Measurements from ENCODE around the gene SNTG2. TPM values are rescaled to one million over a fixed set of nuclear protein-coding genes. Genes with fewer than 3 reads are reported as not detected.
A peak's percentile ranks its signal among the peaks of the same experiment; 100 is the strongest.

The SNTG2 gene
- total RNA-seq, 6 experiments from 2014 or later = not detected

DNA sequence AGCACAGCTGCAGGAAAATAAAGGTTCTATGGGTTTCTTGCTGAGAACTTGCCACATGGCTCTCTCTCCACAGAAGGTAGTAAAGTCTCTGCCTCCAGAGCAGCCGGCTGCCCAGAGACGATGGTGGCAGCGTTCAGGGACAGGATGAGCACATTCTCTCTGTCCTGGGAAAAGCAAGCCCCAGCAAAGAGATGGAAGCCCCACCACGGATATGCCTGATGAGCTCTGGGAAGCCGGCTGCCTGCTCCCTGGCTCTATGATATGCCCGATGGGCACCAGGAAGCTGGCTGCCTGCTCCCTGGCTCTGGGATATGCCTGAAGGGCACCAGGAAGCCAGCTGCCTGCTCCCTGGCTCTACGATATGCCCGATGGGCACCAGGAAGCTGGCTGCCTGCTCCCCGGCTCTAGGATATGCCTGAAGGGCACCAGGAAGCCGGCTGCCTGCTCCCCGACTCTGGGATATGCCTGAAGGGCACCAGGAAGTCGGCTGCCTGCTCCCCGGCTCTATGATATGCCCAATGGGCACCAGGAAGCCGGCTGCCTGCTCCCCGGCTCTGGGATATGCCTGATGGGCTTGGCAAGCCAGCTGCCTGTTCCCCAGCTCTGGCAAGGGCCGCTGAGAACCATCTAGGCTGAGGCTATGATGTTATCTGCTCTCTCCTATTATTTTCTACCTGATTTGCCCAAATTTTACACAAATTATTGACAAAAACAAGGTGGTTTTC lies 21.5 kb upstream of the SNTG2 start:
- ATAC-seq (no peak), DNase-seq (no peak)
- Histone ChIP-seq H3K27ac (no peak overlapping the region), H3K4me1 (no peaks in the 10 kb centered on the region), H3K9me3 (no peaks in the 10 kb centered on the region), H3K27me3 (no peaks in the 10 kb centered on the region), H3K4me3 (no peak overlapping the region), H3K36me3 (no peaks in the 10 kb centered on the region)
- intact Hi-C loops (cut with DNase I) = no loop called here
- no peak for TF ChIP-seq POLR2A (IDR thresholded peaks at IDR 0.05)
- TF ChIP-seq, protein P1, sequence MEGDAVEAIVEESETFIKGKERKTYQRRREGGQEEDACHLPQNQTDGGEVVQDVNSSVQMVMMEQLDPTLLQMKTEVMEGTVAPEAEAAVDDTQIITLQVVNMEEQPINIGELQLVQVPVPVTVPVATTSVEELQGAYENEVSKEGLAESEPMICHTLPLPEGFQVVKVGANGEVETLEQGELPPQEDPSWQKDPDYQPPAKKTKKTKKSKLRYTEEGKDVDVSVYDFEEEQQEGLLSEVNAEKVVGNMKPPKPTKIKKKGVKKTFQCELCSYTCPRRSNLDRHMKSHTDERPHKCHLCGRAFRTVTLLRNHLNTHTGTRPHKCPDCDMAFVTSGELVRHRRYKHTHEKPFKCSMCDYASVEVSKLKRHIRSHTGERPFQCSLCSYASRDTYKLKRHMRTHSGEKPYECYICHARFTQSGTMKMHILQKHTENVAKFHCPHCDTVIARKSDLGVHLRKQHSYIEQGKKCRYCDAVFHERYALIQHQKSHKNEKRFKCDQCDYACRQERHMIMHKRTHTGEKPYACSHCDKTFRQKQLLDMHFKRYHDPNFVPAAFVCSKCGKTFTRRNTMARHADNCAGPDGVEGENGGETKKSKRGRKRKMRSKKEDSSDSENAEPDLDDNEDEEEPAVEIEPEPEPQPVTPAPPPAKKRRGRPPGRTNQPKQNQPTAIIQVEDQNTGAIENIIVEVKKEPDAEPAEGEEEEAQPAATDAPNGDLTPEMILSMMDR (IDR thresholded peaks at IDR 0.05) = no peak
- WGBS (ENCODE audit: insufficient coverage, low coverage, low lambda C conversion rate, missing lambda C conversion rate) = no CpG with 5 or more reads among the region's 16 CpGs

GRCh38 chr2:929925-930324 lies 20.7 kb upstream of the SNTG2 start:
- H3K27ac ChIP-seq = no peak overlapping the region
- H3K27me3 ChIP-seq = no peaks in the 10 kb centered on the region
- no peaks in the 10 kb centered on the region for H3K36me3 ChIP-seq
- H3K4me1 ChIP-seq = no peaks in the 10 kb centered on the region
- TF ChIP-seq POLR2A (IDR thresholded peaks at IDR 0.05) = no peak
- TF ChIP-seq, protein P1 (IDR thresholded peaks at IDR 0.05) = no peak
- 66% methylated on average over 5 of the region's 14 CpGs for WGBS (ENCODE audit: insufficient coverage, low coverage, low lambda C conversion rate, missing lambda C conversion rate)
- H3K4me3 ChIP-seq = no peak overlapping the region
- peak in 1 of 4 donors; percentile 32 for ATAC-seq
- intact Hi-C loops (cut with DNase I) = no loop called here
- no peaks in the 10 kb centered on the region for H3K9me3 ChIP-seq
- DNase-seq = no peak

GRCh38 chr2:930935-931334 lies 19.7 kb upstream of the SNTG2 start:
- Histone ChIP-seq H3K4me1 (no peaks in the 10 kb centered on the region), H3K27me3 (no peaks in the 10 kb centered on the region), H3K36me3 (no peaks in the 10 kb centered on the region), H3K27ac (no peak overlapping the region), H3K4me3 (no peak overlapping the region), H3K9me3 (no peaks in the 10 kb centered on the region)
- intact Hi-C loops (cut with DNase I) = no loop called here
- DNase-seq (no peak), ATAC-seq (no peak)
- WGBS (ENCODE audit: insufficient coverage, low coverage, low lambda C conversion rate, missing lambda C conversion rate) = 82% methylated on average over 4 of the region's 4 CpGs
- TF ChIP-seq, protein P1 (IDR thresholded peaks at IDR 0.05) = no peak
- TF ChIP-seq POLR2A (IDR thresholded peaks at IDR 0.05) = no peak

DNA sequence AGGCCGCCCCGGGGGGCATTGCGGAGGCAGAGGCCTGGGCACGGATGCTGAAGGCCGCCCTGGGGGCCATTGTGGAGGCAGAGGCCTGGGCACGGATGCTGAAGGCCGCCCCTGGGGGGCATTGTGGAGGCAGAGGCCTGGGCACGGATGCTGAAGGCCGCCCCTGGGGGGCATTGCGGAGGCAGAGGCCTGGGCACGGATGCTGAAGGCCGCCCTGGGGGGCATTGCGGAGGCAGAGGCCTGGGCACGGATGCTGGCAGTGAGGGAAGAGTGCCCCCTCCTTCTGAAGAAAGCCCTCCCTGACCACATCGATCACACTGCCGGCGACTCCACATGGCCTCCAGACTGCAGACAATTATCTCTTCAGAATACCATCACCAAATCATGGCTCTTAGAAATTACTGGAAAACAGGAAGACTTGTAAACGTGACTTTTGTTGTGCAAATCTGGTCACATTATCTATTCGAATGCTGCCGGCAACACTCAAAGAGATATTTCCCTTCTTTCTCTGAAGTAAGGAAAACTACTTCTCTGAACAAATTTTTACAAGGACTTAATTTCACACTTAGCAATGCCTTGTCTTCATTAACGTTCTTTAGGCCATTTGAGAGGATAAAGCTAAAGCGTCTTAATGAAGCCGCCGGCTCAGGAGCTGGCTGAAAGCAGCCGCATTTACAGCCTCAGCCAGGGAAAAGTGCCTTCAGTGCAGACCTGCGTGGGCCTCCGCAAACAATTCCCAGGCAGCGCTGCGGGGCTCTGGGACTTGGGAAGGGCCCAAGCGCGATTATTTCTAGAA lies 18.1 kb upstream of the SNTG2 start:
- no peaks in the 10 kb centered on the region for H3K4me1 ChIP-seq
- no peak for DNase-seq

More for the DNA sequence above, 18.1 kb upstream of the SNTG2 start:
- H3K4me3 ChIP-seq = no peak overlapping the region
- intact Hi-C loops (cut with DNase I) = no loop called here
- no peak for ATAC-seq
- H3K27ac ChIP-seq = no peak overlapping the region
- H3K36me3 ChIP-seq = no peaks in the 10 kb centered on the region
- H3K27me3 ChIP-seq = no peaks in the 10 kb centered on the region
- WGBS (ENCODE audit: insufficient coverage, low coverage, low lambda C conversion rate, missing lambda C conversion rate) = 66% methylated on average over 15 of the region's 31 CpGs
- no peak for TF ChIP-seq POLR2A (IDR thresholded peaks at IDR 0.05)
- TF ChIP-seq, protein P1 (IDR thresholded peaks at IDR 0.05) = no peak
- no peaks in the 10 kb centered on the region for H3K9me3 ChIP-seq
